Activated T-helper 1 cell treated with Interleukin-2 at 50 U/mL for 16 hours (primary cell): Measurements from ENCODE around the gene MAN1C1.
A peak's percentile ranks its signal among the peaks of the same experiment; 100 is the strongest.

Experiments
- DNase-seq: peaks from one replicate; pipeline ENCODE4 v3.0.0-alpha.2; 2020; ENCODE audit warnings: low read depth

The MAN1C1 gene

DNA sequence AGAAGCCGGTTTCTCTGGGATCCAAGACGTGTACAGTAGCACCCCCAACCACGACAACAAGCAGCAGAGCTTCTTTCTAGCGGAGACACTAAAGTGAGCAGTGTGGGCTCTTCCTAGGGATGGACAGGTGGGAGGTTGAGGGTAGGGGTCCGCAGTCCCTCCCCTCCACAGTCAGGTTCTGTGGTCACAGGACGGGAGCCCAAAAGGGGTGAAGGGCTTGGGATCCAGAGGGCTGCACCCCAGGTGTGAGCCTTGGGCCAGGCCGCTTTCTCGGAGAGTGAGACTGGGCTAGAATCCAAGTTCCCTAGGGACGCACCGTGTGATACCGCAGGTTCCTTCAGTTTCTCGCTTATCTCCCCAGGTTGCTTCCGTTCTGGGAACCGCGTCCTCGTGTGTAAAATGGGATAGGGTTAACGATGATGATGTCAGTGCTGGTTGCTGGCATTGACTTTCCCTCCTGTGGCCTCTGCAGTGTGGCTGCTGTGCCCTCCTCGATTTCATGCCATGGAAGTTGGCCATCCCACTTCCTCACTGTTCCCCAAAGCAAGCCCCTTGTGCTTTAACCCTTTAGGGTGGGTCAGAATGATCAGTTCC lies 166.1 kb downstream of the MAN1C1 start:
- DNase-seq: no peak

- no peak for DNase-seq
Observed at GRCh38 chr1:25784575-25785051, 168.0 kb downstream of the MAN1C1 start.

- no peak for DNase-seq
Observed at GRCh38 chr1:25785333-25786067, 168.9 kb downstream of the MAN1C1 start.

- no peak for DNase-seq
Observed at GRCh38 chr1:25786887-25787759, 170.5 kb downstream of the MAN1C1 start.

DNA sequence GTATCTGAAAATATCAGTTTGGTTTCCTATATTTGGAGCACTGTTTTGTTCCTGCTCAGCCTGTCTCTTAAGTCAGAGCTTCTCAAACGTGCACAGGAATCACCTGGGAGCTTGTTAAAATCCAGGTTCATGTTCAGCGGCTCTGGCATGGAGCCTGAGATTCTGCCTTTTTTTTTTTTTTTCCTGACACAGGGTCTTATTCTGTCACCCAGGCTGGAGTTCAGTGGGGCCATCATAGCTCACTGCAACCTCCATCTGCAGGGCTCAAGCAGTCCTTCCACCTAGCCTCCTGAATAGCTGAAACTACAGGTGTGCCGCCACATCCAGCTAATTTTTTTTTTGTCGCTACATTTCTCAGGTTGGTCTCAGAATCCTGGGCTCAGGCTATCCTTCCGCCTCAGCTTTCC lies 171.2 kb downstream of the MAN1C1 start:
- no peak for DNase-seq

DNA sequence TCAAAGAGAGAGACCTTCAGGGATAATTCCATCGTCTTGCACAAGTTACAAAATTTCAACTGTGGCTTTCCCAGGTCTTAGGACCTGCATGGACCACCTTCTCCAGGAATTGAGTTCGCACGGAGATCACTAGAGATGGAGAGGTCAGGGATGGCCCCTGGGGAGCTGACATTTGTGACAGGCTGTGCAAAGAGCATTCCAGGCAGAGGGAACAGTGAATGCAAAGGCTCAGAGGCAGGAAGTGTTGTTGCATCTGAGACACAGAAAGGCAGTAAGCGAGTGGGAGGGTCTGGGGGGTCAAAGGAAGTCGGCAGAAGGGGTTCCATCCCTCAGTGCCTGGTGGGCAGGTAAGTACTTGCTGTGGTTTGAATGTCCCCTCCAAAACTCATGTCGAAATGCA lies 173.9 kb downstream of the MAN1C1 start:
- DNase-seq: no peak

GRCh38 chr1:25792115-25792514 lies 175.5 kb downstream of the MAN1C1 start:
- DNase-seq: no peak

DNA sequence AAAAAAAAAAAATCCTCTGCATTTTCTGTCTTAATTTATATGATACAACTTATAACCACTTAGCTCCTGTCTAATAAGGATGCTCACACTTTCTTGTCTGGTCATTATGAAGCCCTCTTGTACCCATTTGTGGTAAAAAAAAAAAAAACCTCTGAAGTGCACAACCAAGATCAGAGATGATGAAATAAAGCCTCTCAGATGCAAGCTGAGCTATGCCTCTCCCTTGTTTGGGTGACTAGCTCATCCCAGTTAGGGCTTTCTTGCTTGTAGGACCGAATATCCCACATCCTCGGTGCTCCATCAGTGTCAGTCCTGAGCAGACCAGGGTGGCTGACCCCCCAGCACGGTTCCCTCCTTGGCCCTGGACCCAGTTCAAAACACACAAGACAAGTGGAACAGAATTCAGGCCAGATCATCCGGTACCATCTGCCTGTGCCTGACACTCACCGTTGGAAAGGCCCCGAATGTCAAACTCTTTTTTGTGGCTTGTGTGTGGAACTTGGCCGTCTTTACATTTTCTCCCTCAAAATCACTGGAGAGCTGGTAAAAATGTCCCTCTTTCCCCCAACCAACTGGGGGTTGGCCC lies 177.1 kb downstream of the MAN1C1 start:
- DNase-seq: no peak

- DNase-seq: no peak
Observed at GRCh38 chr1:25794325-25794724, 177.7 kb downstream of the MAN1C1 start.

- DNase-seq: no peak
Observed at GRCh38 chr1:25795211-25795610, 178.6 kb downstream of the MAN1C1 start.

DNA sequence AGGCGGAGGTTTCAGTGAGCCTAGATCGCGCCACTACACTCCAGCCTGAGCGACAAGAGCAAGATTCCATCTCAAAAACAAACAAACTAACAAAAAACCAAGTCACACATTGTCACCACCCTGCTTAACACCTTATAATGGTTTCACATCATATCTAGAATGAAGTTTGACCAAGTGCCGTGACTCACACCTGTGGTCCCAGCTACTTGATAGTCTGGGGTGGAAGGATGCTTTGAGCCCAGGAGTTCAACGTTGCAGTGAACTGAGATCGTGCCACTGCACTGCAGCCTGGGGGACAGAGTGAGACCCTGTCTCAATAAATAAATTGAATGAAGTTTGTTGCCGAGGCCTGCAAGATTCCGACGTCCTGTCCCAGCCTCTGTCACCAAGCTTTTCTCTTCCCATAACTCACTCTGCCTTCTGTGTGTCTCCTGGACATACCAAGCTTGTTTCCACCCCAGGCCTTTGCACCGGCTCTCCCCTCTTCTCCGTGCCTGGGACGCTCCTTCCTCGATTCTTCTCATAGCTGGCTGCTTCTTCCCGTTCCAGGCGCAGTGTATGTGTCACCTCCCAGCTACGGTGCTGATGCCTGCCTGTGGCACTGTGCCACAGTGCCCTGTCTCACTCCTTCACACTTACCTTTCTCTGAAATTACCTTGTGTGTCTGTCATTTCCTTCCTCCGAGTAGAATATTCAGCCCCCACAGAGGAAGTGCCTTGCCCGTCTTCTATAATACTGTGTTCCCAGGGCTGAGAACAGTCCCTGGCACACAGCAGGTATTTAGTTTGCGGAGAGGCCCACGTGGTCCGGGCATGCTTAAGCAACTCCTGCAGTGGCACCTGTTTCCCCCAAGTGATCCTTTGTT lies 179.6 kb downstream of the MAN1C1 start:
- DNase-seq: no peak

DNA sequence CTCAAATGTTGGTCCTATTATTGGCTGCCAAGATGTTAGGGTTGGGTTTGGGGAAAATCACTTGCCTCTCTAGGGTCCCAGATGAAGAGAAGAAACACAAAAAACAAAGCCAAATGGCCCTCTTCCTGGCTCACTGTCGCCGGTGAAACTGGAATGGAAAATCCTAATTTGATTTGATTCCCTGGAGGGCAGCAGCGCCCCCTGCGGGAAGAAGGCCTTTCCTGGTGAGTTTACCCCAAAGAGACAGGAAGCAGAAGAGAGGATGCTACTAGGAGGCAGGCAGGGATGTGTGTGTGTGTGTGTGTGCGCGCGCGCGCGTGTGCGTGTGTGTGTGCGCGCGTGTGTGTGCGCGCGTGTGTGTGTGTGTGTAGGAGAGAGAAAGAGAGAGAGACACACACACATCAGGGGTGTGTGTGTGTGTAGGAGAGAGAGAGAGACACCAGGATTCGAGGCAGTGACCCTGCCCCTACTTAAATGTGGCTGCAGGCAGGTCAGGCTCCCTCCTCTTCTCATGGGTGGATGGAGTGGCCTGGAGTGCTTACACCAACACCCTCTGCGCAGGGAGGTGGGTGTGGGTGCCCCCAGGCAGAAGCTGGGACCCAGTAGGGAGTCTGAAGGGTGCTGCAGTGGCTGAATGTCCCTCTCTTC lies 180.3 kb downstream of the MAN1C1 start:
- DNase-seq: peak; percentile 57

DNA sequence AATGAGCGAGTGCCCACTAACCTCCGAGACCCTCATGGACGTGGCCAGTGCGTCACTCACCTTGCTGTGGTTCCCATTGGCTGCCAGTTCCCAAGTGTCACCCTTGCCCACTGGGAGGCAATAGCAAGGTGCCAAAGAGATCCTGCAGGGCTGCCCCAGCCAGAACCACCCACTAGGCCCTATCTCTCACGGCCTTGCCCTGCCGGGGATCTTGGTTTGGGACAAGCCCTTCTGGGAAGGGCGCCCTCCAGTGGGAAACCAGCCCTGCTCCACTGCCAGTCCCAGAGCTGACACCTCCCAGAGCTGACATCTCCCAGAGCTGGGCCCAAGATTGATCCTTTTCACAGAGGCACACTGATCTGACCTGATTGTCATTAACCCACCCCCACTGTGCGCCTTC lies 181.3 kb downstream of the MAN1C1 start:
- DNase-seq: no peak

DNA sequence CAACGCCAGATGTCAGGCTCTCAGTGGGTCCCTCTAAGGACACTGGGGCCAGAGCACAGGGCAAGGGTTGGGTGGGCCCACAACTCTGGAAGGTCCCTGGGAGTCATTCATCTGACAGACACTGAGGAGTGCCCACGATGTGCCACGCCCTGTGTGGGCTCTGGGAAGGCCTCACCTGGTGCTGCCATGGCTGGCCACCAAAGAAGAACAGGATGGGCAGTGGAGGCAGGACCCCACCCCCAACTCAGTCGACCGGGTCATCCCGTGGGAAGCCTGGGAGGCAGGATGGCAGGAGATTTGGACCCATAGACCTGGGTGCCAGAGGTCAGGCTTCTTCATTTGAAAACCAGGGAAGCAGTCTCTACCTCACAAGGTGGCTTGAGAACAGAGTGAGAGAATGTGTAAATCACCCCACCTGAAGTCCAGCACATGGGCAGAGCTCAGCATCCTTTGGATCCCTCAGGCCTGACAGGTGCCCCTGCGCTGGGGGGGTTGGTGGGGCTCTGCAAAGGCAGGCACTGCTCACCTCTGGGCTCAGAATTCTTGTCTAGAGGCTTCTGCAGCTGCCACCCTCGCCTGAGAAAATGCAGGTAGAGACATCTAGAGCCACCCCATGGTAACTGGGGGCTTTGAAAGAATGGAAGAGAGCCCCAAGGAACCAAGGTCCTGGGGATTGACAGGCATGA lies 182.2 kb downstream of the MAN1C1 start:
- DNase-seq: no peak

DNA sequence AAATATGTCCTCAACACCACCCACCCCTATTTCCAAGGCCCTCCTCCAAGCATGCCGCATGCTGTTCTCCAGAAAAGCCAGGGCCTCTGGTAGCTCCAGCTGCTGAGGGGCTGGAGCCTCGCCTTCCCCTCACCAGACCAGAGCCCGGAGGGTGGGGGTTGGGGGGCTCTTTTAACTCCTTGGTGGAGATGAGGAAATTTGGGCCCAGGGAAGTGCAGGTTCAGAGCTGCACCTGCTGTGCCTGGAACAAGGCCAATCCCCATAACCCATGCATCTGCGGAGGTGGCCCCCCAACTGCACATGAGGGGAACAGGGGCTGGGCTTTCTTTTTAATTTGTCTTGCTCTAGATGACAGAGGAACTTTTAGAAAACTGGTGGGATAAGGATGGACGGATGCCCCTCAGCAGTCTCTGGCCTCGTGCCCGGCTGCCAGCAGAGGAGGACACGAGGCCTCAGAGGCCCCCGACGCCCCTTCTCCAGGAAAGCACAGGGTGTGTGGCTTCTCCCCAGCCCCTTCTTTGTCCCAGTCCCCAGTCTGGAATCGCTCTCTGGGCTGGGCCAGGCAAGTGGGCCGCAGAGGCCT lies 182.9 kb downstream of the MAN1C1 start:
- no peak for DNase-seq

DNA sequence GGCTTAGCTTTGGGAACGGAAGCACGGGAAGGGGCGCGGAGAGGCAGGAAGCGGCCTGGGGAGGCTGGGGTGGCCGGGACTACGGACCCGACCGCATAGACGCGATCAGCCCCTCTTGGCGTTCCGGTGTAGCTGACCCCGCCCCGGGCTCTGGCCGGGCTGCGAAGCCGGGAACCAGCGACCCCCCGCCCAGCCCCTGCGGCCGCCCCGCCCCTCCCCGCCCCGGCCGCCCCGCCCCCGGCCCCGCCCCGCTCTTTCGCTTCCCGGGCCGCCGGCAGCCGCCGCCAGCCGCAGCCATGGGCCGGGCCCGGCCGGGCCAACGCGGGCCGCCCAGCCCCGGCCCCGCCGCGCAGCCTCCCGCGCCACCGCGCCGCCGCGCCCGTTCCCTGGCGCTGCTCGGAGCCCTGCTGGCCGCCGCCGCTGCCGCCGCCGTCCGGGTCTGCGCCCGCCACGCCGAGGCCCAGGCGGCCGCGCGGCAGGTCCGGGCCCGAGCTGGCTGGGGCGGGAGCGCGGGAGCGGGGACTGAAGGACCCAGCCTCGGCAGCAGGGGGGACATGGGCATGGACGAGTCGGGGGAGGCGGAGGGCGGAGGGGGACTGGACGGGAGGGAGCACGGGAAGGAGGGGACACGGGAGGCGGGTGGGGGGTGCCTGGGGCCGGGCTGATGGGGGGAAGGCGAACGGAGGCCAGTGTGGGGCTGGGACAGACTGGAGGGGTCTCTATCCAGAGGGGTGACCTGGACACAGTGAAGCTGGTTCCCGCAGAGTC lies 183.5 kb downstream of the MAN1C1 start, which contains the start of gene SELENON:
TSS of gene SELENON (plus strand) at position 259 of the 768 bp plus-strand sequence. CDS start at position 297, 38 bp downstream.
- peak; percentile 18 for DNase-seq

GRCh38 chr1:25800703-25801377 lies 184.2 kb downstream of the MAN1C1 start:
- DNase-seq: no peak

DNA sequence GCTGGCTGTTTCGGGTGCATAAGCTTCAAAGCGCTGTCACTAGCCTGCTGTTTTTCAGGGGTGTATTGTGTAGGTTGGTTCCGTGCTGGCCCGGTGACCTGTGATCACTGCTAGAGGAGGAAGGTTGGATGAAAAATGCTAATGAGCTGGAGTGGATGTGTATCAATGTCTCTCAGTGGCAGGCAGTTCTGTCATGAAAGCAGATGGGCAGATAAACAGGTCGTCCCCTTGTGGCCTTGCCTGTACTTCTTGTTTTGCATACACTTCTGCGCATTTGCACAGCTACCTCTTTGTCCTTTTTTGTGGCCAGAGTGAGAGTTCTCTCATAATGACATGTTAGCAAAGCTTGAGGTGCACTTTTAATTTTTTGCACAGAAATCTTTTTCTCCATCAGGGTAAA lies 186.3 kb downstream of the MAN1C1 start:
- no peak for DNase-seq
